Right renal cortex interstitium (tissue), 3 donors: ENCODE results near the gene CALHM3. TPM values are rescaled to one million over a fixed set of nuclear protein-coding genes. Genes with fewer than 3 reads are reported as not detected.

Experiments used
- DNase-seq, 3 donors: peaks; one replicate each; pipeline ENCODE4 v3.0.0-alpha.2; 2013; ENCODE audit warnings: low read depth in 3 of 3, low spot score in 2 of 3
- polyA plus RNA-seq, 3 donors: library from polyadenylated mRNA; unstranded; fragments of 120-200 nt; gene quantifications; one replicate each; pipeline ENCODE4 v1.2.1, GENCODE V29; 2013; ENCODE audit not compliant: insufficient read length in 3 of 3

The CALHM3 gene
- polyA plus RNA-seq, 3 donors = not detected

DNA sequence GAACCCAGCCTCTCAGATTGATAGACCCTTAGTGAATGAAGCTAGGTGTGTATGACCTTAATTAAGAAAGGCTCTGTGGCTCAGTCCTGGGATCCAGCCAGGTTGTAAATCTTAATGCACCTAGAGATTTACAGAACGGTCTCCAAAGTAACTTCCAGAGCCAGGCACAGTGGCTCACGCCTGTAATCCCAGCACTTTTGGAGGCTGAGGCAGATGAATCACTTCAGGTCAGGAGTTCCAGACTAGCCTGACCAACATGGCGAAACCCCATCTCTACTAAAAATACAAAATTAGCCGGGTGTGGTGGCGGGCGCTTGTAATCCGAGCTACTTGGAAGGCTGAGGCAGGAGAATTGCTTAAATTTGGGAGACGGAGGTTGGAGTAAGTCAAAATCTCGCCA lies 51.2 kb downstream of the CALHM3 start:
- DNase-seq = no peak

DNA sequence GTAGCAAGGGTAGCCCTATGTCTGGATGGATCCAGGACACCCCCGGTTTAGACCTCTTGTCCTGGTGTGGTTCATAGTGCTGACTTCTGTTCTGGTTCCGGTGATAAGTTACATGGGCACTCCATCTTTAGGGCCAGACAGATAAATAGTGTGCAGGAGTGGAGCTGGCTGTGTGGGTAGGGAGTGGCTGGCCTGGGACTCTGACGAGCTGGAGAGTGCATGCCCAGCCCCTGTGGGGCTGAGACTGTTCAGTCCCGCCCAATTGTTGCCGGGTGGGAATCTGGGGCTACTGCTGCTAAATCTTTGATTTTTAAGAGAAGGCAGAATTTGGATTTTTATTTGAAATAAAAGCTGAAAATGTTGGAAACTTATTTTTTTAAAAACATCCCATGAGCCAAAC lies 55.3 kb downstream of the CALHM3 start:
- DNase-seq = no peak

Other genes with a start within 250 kb of the CALHM3 start
- gene RPEL1, start 233.4 kb downstream of the CALHM3 start, polyA plus RNA-seq = under 1 TPM; 0.11 to 0.18 (median 0.17) TPM
- gene INA, start 202.1 kb downstream of the CALHM3 start, polyA plus RNA-seq = under 1 TPM; 0.64 to 0.72 (median 0.69) TPM
- 10 to 100 TPM; 14.2 to 16.4 (median 14.6) TPM for gene PCGF6, start 128.1 kb downstream of the CALHM3 start, polyA plus RNA-seq
- gene TAF5, start 111.3 kb downstream of the CALHM3 start, polyA plus RNA-seq = 1 to 10 TPM; 8.0 to 8.9 (median 8.2) TPM
- gene ATP5MK, start 82.8 kb downstream of the CALHM3 start, polyA plus RNA-seq = 100 to 1,000 TPM; 245 to 260 (median 254) TPM
- 10 to 100 TPM; 31.3 to 34.0 (median 33.4) TPM for gene PDCD11, start 82.6 kb downstream of the CALHM3 start, polyA plus RNA-seq
- 10 to 100 TPM in 2 of 3 donors, 1 to 10 TPM in 1; 10.0 to 12.6 (median 11.7) TPM for gene CALHM2, start 26.9 kb downstream of the CALHM3 start, polyA plus RNA-seq
- gene CALHM1, start 20.3 kb downstream of the CALHM3 start, polyA plus RNA-seq = under 1 TPM; 0.07 to 0.08 (median 0.07) TPM
- gene NEURL1, start 14.5 kb upstream of the CALHM3 start, polyA plus RNA-seq = 1 to 10 TPM; 1.1 to 1.6 (median 1.3) TPM